Activated naive CD4-positive, alpha-beta T cell treated with anti-CD3 and anti-CD28 coated beads, Interleukin-2, amount 50 U/mL, for 24 hours (primary cell): Measurements from ENCODE around the gene RIPOR3.

ENCODE experiments used
- H3K27ac Mint-ChIP-seq: one replicate; pipeline ENCODE4 v1.8.0; 2021; ENCODE audit warnings: mild to moderate bottlenecking, mixed read lengths
- H3K27me3 Mint-ChIP-seq: one replicate; pipeline ENCODE4 v1.8.0; 2021; ENCODE audit warnings: mixed read lengths
- H3K36me3 Mint-ChIP-seq: one replicate; pipeline ENCODE4 v1.8.0; 2021; ENCODE audit warnings: mixed read lengths
- H3K4me1 Mint-ChIP-seq: one replicate; pipeline ENCODE4 v1.8.0; 2021; ENCODE audit warnings: mixed read lengths
- H3K4me3 Mint-ChIP-seq: one replicate; pipeline ENCODE4 v1.8.0; 2021; ENCODE audit warnings: mild to moderate bottlenecking, mixed read lengths
- H3K9me3 Mint-ChIP-seq: one replicate; pipeline ENCODE4 v1.8.0; 2021; ENCODE audit warnings: mixed read lengths

Gene RIPOR3

GRCh38 chr20:50695135-50695872 is 4.0 kb upstream of the RIPOR3 start:
- Mint-ChIP-seq H3K27me3 (peaks cover 22% of the 10 kb centered on the region), H3K9me3 (no peaks in the 10 kb centered on the region), H3K36me3 (no peaks in the 10 kb centered on the region), H3K4me3 (no peak overlapping the region), H3K27ac (no peak overlapping the region), H3K4me1 (peaks cover 14% of the 10 kb centered on the region)

- H3K27ac Mint-ChIP-seq = peak overlapping the region; percentile 30
- H3K27me3 Mint-ChIP-seq = peaks cover 27% of the 10 kb centered on the region
- H3K9me3 Mint-ChIP-seq = no peaks in the 10 kb centered on the region
- H3K36me3 Mint-ChIP-seq = no peaks in the 10 kb centered on the region
- H3K4me3 Mint-ChIP-seq = no peak overlapping the region
- peaks cover 14% of the 10 kb centered on the region for H3K4me1 Mint-ChIP-seq
Observed at GRCh38 chr20:50694379-50695134, 3.2 kb upstream of the RIPOR3 start.

DNA sequence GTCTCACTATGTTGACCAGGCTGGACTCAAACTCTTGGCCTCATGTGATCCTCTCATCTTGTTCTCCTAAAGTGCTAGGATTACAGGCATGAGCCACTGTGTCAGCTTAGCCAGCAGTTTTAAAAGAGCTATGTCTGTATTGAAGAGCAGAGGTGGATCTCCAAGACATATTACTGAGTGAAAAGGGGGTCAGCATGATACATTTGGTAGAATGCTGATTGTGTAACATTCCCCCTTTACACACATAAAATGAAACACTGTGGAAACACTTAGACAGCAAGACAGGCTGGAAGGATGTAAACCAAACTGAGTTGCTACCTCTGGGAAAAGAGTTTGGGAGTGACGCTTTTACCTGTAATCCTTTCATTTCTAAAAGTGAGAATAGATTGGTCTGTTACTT is 1.7 kb upstream of the RIPOR3 start:
- Mint-ChIP-seq H3K4me1 (peaks cover 14% of the 10 kb centered on the region), H3K27me3 (peaks cover 31% of the 10 kb centered on the region), H3K36me3 (no peaks in the 10 kb centered on the region), H3K9me3 (no peaks in the 10 kb centered on the region), H3K4me3 (no peak overlapping the region), H3K27ac (no peak overlapping the region)

- Mint-ChIP-seq H3K4me3 (no peak overlapping the region), H3K36me3 (no peaks in the 10 kb centered on the region), H3K27me3 (peaks cover 31% of the 10 kb centered on the region), H3K27ac (no peak overlapping the region), H3K9me3 (no peaks in the 10 kb centered on the region), H3K4me1 (peaks cover 14% of the 10 kb centered on the region)
Observed at GRCh38 chr20:50692552-50692933, 1.2 kb upstream of the RIPOR3 start.

DNA sequence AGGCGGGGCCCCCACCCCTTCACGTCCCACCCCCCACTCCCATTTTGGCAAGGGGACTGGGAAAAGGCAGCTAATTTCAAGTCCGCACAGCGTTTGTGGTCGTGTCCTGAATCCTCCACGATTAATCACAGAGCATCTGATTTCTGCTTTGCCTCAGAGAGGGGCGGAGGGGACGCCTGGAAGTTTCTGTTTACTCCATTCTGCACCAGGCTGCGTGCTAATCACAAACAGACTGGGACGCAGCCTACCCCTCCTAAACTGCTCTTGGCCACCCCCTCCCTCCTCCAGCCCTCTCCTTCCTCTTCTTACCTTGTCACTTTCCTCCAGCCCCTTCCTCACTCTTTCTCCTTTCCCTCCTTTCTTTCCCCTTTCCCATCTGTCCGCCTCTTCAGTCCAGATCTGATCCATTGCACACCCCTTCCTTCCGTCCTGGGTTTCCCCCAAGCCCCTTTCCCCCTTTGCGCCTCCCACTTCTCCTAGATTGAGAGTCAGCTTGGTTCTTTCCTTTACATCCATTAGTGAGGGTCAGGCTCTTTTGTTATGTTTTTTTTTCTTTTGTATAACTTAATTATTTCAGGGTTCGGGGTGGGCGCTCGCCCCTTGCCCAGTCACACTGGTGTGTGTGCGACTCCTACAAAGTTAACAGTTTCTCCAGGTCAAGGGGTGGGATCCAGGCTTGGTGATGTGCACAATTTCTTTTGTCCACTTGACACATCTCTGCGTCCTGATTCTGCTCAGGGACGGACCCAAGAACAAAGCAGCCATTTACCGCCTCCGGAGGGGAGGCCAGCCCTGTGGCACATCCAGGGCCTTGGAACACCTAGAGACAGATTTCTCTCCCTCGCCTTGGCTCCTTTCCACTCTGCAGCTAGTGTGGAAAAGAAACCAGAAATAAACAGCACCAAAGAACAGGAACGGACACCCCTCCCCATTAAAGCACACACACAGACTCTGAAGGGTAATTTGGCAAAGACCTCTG is 520 bp upstream of the RIPOR3 start:
- H3K36me3 Mint-ChIP-seq = no peaks in the 10 kb centered on the region
- H3K27ac Mint-ChIP-seq = no peak overlapping the region
- H3K27me3 Mint-ChIP-seq = peaks cover 31% of the 10 kb centered on the region
- H3K9me3 Mint-ChIP-seq = no peaks in the 10 kb centered on the region
- peaks cover 14% of the 10 kb centered on the region for H3K4me1 Mint-ChIP-seq
- no peak overlapping the region for H3K4me3 Mint-ChIP-seq

GRCh38 chr20:50689864-50690649 is 1.3 kb downstream of the RIPOR3 start:
- H3K27ac Mint-ChIP-seq = no peak overlapping the region
- no peak overlapping the region for H3K4me3 Mint-ChIP-seq
- no peaks in the 10 kb centered on the region for H3K9me3 Mint-ChIP-seq
- H3K4me1 Mint-ChIP-seq = peaks cover 14% of the 10 kb centered on the region
- peaks cover 31% of the 10 kb centered on the region for H3K27me3 Mint-ChIP-seq
- no peaks in the 10 kb centered on the region for H3K36me3 Mint-ChIP-seq

DNA sequence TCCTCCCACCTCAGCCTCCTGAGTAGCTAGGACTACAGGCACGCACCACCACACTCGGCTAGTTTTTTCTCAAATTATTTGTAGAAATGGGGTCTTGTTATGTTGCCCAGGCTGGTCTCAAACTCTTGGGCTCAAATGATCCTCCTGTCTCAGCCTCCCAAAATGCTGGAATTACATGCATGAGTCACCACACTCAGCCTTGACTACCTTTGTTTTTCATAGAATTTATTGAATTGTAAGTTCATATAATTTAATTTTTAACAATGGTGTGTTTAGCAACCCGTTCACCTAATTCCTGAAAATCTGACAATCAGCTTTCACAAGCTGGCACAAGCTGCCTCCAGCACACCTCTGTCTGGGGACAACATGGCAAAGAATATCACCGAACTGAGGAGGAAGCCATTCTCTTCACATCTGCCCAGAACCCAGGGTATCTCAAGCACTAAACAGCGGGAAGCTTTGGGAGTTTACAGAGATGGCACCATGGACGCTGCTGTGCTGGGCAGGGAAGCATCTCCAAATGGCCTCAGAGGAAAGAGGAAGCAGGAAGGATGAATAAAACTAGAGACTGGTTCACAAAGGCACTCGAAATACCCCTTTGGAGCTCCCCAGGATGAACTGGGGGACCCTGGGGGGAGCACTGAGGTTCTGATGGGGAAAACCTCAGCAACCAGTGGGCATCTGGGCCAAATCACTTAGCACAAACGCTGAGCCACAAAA is 2.9 kb downstream of the RIPOR3 start:
- H3K4me3 Mint-ChIP-seq = no peak overlapping the region
- no peak overlapping the region for H3K27ac Mint-ChIP-seq
- no peaks in the 10 kb centered on the region for H3K9me3 Mint-ChIP-seq
- peaks cover 14% of the 10 kb centered on the region for H3K4me1 Mint-ChIP-seq
- H3K36me3 Mint-ChIP-seq = no peaks in the 10 kb centered on the region
- H3K27me3 Mint-ChIP-seq = peaks cover 29% of the 10 kb centered on the region

GRCh38 chr20:50686821-50687220 is 4.5 kb downstream of the RIPOR3 start:
- H3K27ac Mint-ChIP-seq = no peak overlapping the region
- no peaks in the 10 kb centered on the region for H3K36me3 Mint-ChIP-seq
- peaks cover 21% of the 10 kb centered on the region for H3K27me3 Mint-ChIP-seq
- peaks cover 9% of the 10 kb centered on the region for H3K4me1 Mint-ChIP-seq
- no peak overlapping the region for H3K4me3 Mint-ChIP-seq
- H3K9me3 Mint-ChIP-seq = no peaks in the 10 kb centered on the region

GRCh38 chr20:50683570-50683969 is 7.8 kb downstream of the RIPOR3 start:
- H3K4me1 Mint-ChIP-seq = no peaks in the 10 kb centered on the region
- H3K4me3 Mint-ChIP-seq = no peak overlapping the region
- H3K27me3 Mint-ChIP-seq = no peaks in the 10 kb centered on the region
- H3K9me3 Mint-ChIP-seq = no peaks in the 10 kb centered on the region
- H3K36me3 Mint-ChIP-seq = no peaks in the 10 kb centered on the region
- no peak overlapping the region for H3K27ac Mint-ChIP-seq

DNA sequence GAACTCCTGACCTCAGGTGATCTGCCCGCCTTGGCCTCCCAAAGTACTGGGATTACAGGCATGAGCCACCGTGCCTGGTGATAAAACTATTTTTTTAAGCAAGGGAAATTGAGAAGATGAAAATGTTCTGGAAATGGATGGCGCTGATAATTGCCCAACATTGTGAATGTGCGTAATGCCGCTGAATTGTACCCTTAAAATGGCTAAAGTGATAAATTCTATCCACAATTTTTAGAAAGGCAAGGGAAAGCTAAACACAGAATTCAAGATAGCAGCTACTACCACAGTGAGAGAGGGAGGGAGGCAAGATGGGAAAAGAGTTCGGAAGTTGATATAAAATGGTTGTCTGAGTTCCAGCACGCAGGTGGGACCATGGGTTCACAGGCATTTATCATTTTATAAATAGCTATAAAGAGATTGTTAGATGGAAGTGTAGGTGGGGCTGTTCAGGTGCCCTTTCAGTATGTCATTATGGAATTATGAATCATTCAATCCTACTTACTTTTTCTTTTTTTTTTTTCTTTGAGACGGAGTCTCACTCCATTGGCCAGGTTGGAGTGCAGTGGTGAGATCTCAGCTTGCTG is 8.3 kb downstream of the RIPOR3 start:
- no peak overlapping the region for H3K27ac Mint-ChIP-seq
- H3K4me1 Mint-ChIP-seq = no peaks in the 10 kb centered on the region
- no peaks in the 10 kb centered on the region for H3K36me3 Mint-ChIP-seq
- no peaks in the 10 kb centered on the region for H3K9me3 Mint-ChIP-seq
- no peaks in the 10 kb centered on the region for H3K27me3 Mint-ChIP-seq
- no peak overlapping the region for H3K4me3 Mint-ChIP-seq

DNA sequence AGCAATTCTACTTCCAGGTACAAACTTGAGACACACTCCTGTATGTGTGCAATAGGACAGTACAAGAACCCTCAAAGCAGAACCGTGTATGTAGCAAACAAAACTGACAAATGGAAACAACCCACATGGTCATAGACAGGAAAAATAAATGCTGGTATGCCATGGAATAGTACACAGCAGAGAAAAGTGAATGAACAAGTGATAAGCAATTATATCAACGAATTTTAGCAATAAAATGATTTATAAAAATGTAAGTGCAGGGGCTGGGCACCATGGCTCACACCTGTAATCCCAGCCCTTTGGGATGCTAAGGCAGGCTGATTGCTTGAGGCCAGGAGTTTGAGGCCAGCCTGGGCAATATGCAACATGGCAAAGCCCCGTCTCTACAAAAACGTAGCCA is 9.3 kb downstream of the RIPOR3 start:
- no peaks in the 10 kb centered on the region for H3K27me3 Mint-ChIP-seq
- no peaks in the 10 kb centered on the region for H3K9me3 Mint-ChIP-seq
- no peaks in the 10 kb centered on the region for H3K36me3 Mint-ChIP-seq
- no peak overlapping the region for H3K4me3 Mint-ChIP-seq
- H3K27ac Mint-ChIP-seq = peak overlapping the region; percentile 59
- H3K4me1 Mint-ChIP-seq = no peaks in the 10 kb centered on the region

GRCh38 chr20:50681359-50682064 is 9.8 kb downstream of the RIPOR3 start:
- Mint-ChIP-seq H3K9me3 (no peaks in the 10 kb centered on the region), H3K4me3 (no peak overlapping the region), H3K4me1 (no peaks in the 10 kb centered on the region), H3K36me3 (no peaks in the 10 kb centered on the region), H3K27me3 (no peaks in the 10 kb centered on the region), H3K27ac (peak overlapping the region; percentile 59)

DNA sequence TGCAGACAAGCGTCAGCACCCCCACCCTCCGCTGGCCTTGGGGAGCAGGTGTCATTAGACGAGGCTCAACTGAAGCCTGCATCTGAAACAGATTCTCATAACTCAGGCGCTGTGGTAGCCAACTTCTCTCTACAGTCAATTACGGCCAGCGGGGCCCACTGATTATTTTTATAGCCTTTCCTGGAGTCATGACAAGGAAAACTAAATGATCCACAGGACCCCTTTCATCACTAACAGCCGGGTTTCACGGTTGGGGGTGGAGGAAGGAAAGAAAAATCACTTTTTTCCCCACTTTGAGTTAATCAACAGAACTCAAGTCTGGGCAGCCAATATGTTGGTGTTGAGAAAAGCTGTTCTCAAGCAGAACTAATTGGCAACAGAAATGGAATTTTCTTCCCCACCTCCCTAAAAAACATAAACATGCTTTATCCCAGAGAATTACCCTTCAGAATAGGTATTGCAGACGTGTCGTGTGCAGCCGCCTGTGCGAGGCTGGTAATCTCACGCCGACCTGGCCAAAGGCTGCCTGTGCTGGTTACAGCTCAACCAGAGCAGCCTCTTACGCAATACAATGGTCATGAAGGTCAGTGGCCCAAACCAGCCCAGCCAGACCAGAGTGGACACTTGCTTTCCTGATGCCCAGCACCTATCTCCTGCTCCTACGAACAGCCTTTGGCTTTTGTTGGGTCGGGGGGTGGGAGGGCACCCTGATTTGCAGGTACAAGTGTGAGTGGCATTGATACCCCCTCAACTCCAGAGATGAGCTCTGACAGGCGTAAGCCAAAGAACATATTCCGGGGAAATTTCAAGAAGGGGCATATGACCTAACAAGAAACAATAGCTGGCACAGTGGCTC is 11.0 kb downstream of the RIPOR3 start:
- H3K27ac Mint-ChIP-seq = no peak overlapping the region
- no peaks in the 10 kb centered on the region for H3K4me1 Mint-ChIP-seq
- H3K36me3 Mint-ChIP-seq = no peaks in the 10 kb centered on the region
- no peak overlapping the region for H3K4me3 Mint-ChIP-seq
- H3K9me3 Mint-ChIP-seq = no peaks in the 10 kb centered on the region
- no peaks in the 10 kb centered on the region for H3K27me3 Mint-ChIP-seq
